RWPE2 (cell line): Measurements from ENCODE around the gene IL36G.

ENCODE experiments used
- ATAC-seq: fragments of 200-7000 bp; cut with Tn5 transposase; 3 replicates; pipeline ENCODE4 v1.9.1; 2021; ENCODE audit warnings: low read depth
- DNase-seq: peaks from one replicate; pipeline ENCODE4 v3.0.0-alpha.2; 2020; ENCODE audit warnings: low spot score
- H3K27ac ChIP-seq: fragments of 450-650 bp; 2 replicates; pipeline ENCODE4 v1.5.1; 2017; ENCODE audit warnings: mild to moderate bottlenecking; ENCODE audit not compliant: poor library complexity, severe bottlenecking
- H3K27me3 ChIP-seq: fragments of 250-450 bp; sonication (Bioruptor Pico); 2 replicates; pipeline ENCODE4 v1.5.1; 2021; ENCODE audit warnings: mild to moderate bottlenecking, moderate library complexity; ENCODE audit not compliant: insufficient read depth, poor library complexity, severe bottlenecking
- H3K36me3 ChIP-seq: fragments of 250-450 bp; sonication (Bioruptor Pico); 2 replicates; pipeline ENCODE4 v1.5.1; 2020; ENCODE audit warnings: low read depth, mild to moderate bottlenecking, moderate library complexity
- H3K4me1 ChIP-seq: fragments of 250-450 bp; sonication (Bioruptor Pico); 2 replicates; pipeline ENCODE4 v1.5.1; 2021; ENCODE audit warnings: mild to moderate bottlenecking, moderate library complexity; ENCODE audit not compliant: insufficient read depth, poor library complexity, severe bottlenecking
- H3K4me3 ChIP-seq: fragments of 250-450 bp; sonication (Bioruptor Pico); 2 replicates; pipeline ENCODE4 v1.5.1; 2021; ENCODE audit warnings: mild to moderate bottlenecking, moderate library complexity; ENCODE audit not compliant: severe bottlenecking
- H3K9me3 ChIP-seq: fragments of 250-450 bp; sonication (Bioruptor Pico); 2 replicates; pipeline ENCODE4 v1.5.1; 2021; ENCODE audit warnings: mild to moderate bottlenecking, moderate library complexity; ENCODE audit not compliant: severe bottlenecking
- TF ChIP-seq, protein P1 (sequence below): fragments of 450-650 bp; IDR thresholded peaks from one replicate; pipeline ENCODE4 v1.5.1; 2017; ENCODE audit warnings: mild to moderate bottlenecking, moderate library complexity; ENCODE audit not compliant: poor library complexity, severe bottlenecking

Gene IL36G

DNA sequence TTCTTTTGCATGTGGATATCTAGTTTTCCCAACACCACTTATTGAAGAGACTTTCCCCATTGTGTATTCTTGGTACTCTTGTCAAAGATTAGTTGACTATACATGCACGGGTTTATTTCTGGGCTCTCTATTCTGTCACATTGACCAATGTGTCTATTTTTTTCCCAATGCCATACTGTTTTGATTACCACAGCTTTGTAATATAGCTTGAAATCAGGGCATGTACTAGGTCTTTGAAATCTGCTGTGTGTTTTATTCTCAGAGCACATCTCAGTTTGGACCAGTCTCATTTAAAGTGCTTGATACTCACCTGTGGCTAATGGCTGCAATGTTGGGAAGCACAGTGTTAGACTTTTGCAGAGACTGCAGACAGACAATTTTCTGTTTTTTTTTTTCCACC lies 32.8 kb upstream of the IL36G start:
- no peaks in the 10 kb centered on the region for H3K27me3 ChIP-seq
- H3K27ac ChIP-seq = no peak overlapping the region
- H3K36me3 ChIP-seq = no peaks in the 10 kb centered on the region
- peaks cover 2% of the 10 kb centered on the region for H3K4me1 ChIP-seq
- no peak overlapping the region for H3K4me3 ChIP-seq
- TF ChIP-seq, protein P1, sequence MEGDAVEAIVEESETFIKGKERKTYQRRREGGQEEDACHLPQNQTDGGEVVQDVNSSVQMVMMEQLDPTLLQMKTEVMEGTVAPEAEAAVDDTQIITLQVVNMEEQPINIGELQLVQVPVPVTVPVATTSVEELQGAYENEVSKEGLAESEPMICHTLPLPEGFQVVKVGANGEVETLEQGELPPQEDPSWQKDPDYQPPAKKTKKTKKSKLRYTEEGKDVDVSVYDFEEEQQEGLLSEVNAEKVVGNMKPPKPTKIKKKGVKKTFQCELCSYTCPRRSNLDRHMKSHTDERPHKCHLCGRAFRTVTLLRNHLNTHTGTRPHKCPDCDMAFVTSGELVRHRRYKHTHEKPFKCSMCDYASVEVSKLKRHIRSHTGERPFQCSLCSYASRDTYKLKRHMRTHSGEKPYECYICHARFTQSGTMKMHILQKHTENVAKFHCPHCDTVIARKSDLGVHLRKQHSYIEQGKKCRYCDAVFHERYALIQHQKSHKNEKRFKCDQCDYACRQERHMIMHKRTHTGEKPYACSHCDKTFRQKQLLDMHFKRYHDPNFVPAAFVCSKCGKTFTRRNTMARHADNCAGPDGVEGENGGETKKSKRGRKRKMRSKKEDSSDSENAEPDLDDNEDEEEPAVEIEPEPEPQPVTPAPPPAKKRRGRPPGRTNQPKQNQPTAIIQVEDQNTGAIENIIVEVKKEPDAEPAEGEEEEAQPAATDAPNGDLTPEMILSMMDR = no peak
- ATAC-seq (no peak), DNase-seq (no peak)
- no peaks in the 10 kb centered on the region for H3K9me3 ChIP-seq

DNA sequence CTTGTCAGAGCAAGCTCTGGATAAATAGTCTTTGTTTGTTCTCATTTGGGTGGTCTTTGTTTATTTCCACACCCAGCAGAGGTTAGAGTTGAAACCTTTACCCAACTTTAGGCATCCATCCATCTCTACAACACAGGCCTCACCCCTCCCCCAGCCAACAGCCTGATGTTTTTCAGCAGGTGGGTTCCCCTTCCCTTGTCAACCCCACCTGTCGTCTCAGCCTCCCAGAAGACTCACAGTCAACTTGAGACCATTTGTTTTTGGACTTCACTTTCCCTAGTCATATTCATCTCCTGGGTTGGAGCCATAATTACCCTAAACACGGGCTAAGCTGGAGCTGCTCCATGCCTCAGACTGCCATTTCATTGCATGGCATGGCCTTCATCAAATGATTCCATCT lies 31.7 kb upstream of the IL36G start:
- TF ChIP-seq, protein P1 = no peak
- Histone ChIP-seq H3K27me3 (no peaks in the 10 kb centered on the region), H3K4me1 (peaks cover 2% of the 10 kb centered on the region), H3K9me3 (no peaks in the 10 kb centered on the region), H3K36me3 (no peaks in the 10 kb centered on the region), H3K27ac (no peak overlapping the region), H3K4me3 (no peak overlapping the region)
- ATAC-seq (no peak), DNase-seq (no peak)

DNA sequence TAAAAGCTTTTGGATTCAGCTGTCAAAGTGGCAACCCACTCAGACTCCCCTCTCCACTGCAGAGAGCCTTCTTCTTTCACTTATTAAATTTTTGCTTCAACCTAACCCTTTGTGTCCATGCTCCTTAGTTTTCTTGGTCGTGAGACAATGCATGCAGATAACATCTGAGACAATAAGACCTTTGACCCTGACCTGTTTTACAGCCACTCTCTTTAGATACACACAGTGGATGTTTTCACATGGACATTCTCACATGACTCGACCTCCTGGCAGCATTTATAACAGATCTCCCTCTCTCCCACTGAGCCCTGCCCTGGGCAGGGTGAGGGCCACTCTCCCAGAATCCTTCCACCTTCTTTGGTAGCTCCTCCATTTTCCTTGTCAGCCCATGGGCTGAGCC lies 30.4 kb upstream of the IL36G start:
- Histone ChIP-seq H3K4me3 (no peak overlapping the region), H3K36me3 (no peaks in the 10 kb centered on the region), H3K4me1 (peaks cover 1% of the 10 kb centered on the region), H3K27ac (no peak overlapping the region), H3K27me3 (no peaks in the 10 kb centered on the region), H3K9me3 (no peaks in the 10 kb centered on the region)
- TF ChIP-seq, protein P1 = no peak
- ATAC-seq (no peak), DNase-seq (no peak)

DNA sequence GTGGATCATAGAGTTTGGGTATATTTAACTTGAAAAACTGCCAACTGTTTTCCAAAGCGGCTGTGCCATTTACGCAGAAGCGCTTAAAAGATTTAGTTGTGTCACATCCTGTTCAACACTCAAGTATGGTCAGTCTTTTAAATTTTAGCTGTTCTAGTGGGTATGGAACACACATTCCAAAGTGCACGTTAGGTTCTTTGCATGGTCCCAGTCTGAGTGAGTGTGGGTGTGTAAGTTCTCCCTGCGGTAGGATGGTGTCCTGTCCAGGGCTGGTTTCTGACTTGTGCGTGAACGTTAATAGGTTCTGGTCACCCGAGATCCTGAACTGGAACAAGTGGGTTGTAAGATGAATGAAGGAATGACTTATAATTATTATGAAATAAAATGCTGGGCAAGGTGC lies 28.4 kb upstream of the IL36G start:
- Histone ChIP-seq H3K4me3 (no peak overlapping the region), H3K36me3 (no peaks in the 10 kb centered on the region), H3K27ac (no peak overlapping the region), H3K4me1 (no peaks in the 10 kb centered on the region), H3K27me3 (no peaks in the 10 kb centered on the region), H3K9me3 (no peaks in the 10 kb centered on the region)
- no peak for DNase-seq
- ATAC-seq = no peak
- TF ChIP-seq, protein P1 = no peak

DNA sequence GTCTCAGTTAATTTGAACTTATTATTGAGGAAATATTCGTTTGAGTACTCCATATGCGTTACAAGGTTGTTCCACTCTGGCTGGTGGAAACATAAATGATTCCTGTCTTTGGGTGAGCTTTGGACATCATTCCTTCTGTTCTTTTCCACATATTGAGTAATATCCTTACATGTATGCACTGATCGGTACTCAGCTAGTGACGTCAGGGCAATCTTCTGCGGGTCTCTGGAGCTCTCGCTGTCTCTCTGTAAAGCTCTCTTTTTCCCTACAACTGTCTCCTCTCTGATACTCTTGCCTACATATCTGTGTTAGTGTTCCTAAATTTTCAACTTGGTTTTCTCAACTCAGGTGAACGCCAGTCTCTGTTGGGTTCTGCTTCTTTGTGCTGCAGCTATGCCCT lies 23.4 kb upstream of the IL36G start:
- TF ChIP-seq, protein P1 = no peak
- Histone ChIP-seq H3K36me3 (no peaks in the 10 kb centered on the region), H3K9me3 (no peaks in the 10 kb centered on the region), H3K27ac (no peak overlapping the region), H3K4me1 (no peaks in the 10 kb centered on the region), H3K4me3 (no peak overlapping the region), H3K27me3 (no peaks in the 10 kb centered on the region)
- DNase-seq = no peak
- ATAC-seq = no peak
